Progenitor cell of endocrine pancreas (in vitro differentiated cells): Measurements from ENCODE around the gene ZNF668. TPM values are rescaled to one million over a fixed set of nuclear protein-coding genes. Genes with fewer than 3 reads are reported as not detected.
A peak's percentile ranks its signal among the peaks of the same experiment; 100 is the strongest.

ENCODE experiments used
- DNase-seq: peaks from one replicate; pipeline ENCODE4 v3.0.0; 2021; ENCODE audit warnings: low spot score; ENCODE audit not compliant: unreplicated experiment
- H3K27ac Mint-ChIP-seq: 2 replicates; pipeline ENCODE4 v1.8.0; 2021; ENCODE audit warnings: mild to moderate bottlenecking, moderate library complexity, mixed read lengths
- H3K27me3 Mint-ChIP-seq: 2 replicates; pipeline ENCODE4 v1.8.0; 2021; ENCODE audit warnings: mixed read lengths
- H3K36me3 Mint-ChIP-seq: 2 replicates; pipeline ENCODE4 v1.8.0; 2022; ENCODE audit warnings: mixed read lengths; ENCODE audit not compliant: insufficient read depth
- H3K4me1 Mint-ChIP-seq: 2 replicates; pipeline ENCODE4 v1.8.0; 2021; ENCODE audit warnings: low read depth, mixed read lengths
- H3K4me3 Mint-ChIP-seq: 2 replicates; pipeline ENCODE4 v1.8.0; 2021; ENCODE audit warnings: low read depth, mild to moderate bottlenecking, moderate library complexity, mixed read lengths
- H3K9me3 Mint-ChIP-seq: 2 replicates; pipeline ENCODE4 v1.8.0; 2021; ENCODE audit warnings: low read depth, mixed read lengths
- total RNA-seq: library from RNA; stranded (reverse); gene quantifications from 2 replicates; pipeline ENCODE4 v1.2.1, GENCODE V29; 2021
- TF ChIP-seq, protein P1 (sequence below): fragments of 200-600 bp; sonication (generic); IDR thresholded peaks from one replicate; pipeline ENCODE4 v1.5.0; 2021; ENCODE audit warnings: antibody characterized with exemption, mild to moderate bottlenecking; ENCODE audit not compliant: unreplicated experiment

The ZNF668 gene
- total RNA-seq, 1 donor from 2014 or later = 17.5 TPM

DNA sequence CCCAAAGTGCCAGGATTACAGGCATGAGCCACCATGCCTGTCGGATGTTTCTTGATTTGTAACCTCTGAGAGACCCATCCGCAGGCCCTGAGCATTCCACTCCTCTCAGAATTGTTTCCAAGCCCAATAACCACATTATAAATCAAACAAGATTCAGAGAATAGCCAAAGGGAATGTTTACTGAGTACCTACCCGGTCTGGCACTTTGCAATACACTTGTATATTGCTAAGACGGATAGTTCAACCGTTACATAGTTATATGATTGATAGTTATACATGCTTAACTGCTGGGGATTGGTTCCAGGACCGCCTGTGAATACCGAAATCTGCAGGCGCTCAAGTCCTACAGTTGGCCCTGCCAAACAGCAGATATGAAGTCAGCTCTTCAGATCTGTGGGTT lies 40.4 kb upstream of the ZNF668 start:
- TF ChIP-seq, protein P1, sequence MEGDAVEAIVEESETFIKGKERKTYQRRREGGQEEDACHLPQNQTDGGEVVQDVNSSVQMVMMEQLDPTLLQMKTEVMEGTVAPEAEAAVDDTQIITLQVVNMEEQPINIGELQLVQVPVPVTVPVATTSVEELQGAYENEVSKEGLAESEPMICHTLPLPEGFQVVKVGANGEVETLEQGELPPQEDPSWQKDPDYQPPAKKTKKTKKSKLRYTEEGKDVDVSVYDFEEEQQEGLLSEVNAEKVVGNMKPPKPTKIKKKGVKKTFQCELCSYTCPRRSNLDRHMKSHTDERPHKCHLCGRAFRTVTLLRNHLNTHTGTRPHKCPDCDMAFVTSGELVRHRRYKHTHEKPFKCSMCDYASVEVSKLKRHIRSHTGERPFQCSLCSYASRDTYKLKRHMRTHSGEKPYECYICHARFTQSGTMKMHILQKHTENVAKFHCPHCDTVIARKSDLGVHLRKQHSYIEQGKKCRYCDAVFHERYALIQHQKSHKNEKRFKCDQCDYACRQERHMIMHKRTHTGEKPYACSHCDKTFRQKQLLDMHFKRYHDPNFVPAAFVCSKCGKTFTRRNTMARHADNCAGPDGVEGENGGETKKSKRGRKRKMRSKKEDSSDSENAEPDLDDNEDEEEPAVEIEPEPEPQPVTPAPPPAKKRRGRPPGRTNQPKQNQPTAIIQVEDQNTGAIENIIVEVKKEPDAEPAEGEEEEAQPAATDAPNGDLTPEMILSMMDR = no peak
- no peak overlapping the region for H3K4me3 Mint-ChIP-seq
- H3K4me1 Mint-ChIP-seq = peaks cover 12% of the 10 kb centered on the region
- peaks cover 9% of the 10 kb centered on the region for H3K36me3 Mint-ChIP-seq
- H3K27me3 Mint-ChIP-seq = no peaks in the 10 kb centered on the region
- no peak for DNase-seq
- no peak overlapping the region for H3K27ac Mint-ChIP-seq
- no peaks in the 10 kb centered on the region for H3K9me3 Mint-ChIP-seq

DNA sequence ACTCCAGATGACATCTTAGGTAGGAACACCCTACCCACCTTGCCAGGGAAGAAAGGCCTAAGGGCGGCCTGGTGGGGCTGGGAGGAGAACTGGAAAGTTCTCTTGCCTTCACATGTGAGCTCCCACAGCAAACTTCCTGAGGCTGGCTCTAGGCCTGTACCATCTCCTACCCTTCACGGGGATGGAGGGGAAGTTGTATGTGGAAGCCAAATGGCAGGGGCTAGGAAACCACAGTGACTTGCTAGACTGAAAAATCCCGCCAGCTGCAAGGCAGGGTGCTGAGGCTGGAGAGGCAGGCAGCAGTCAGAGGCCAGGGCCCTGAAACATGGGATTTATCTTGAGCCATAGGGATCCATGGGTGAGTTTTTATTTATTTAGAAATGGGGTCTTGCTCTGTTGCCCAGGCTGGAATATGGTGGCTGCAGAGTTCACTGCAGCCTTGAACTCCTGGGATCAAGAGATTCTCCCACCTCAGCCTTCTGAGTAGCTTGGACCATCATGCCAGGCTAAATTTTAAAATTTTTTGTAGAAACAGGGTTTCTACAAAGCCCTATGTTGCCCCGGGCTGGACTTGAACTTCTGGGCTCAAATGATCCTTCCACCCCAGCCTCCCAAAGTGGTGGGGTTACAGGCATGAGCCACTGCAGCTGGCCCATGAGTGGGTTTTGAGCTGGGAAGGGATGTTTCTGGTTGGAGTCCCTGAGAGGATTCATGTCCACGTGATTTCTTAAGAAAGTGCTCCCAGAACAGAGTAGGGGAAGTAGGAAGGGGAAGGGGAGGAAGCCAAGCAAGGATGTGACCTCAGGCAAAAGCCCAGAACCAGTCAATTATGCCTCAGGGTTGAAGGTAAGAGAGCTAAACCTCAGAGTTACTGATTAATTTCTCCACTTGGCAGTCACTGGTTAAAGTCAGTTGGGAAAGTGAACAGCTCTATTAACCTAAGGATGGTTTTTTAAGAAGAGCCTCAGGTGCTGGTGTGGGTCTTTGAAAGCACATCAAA lies 39.4 kb upstream of the ZNF668 start:
- peak overlapping the region; percentile 29 for H3K4me3 Mint-ChIP-seq
- DNase-seq = no peak
- no peaks in the 10 kb centered on the region for H3K9me3 Mint-ChIP-seq
- peaks cover 7% of the 10 kb centered on the region for H3K36me3 Mint-ChIP-seq
- TF ChIP-seq, protein P1 = no peak
- no peak overlapping the region for H3K27ac Mint-ChIP-seq
- H3K4me1 Mint-ChIP-seq = peaks cover 8% of the 10 kb centered on the region
- H3K27me3 Mint-ChIP-seq = no peaks in the 10 kb centered on the region

DNA sequence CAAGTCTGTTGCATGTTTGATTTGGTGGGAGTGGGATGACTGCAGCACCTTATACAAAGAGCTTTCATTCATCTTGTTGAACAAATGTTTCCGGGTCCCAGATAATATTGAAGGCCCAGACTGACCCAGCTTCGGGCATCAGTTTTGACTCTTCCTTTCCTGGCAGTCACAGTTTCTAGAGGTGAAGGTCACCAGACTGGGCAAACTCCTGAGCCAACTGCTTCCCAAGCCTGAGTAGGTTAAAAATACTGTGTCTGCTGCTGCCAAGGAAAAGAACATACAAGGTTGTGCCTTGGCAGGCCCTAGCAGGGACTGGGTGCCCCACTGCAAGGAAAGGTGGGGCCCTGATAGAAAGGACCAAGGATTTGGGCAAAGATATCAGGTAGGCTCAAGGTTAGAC lies 38.7 kb upstream of the ZNF668 start:
- H3K9me3 Mint-ChIP-seq = no peaks in the 10 kb centered on the region
- H3K36me3 Mint-ChIP-seq = peaks cover 6% of the 10 kb centered on the region
- TF ChIP-seq, protein P1 = no peak
- no peaks in the 10 kb centered on the region for H3K27me3 Mint-ChIP-seq
- no peak overlapping the region for H3K27ac Mint-ChIP-seq
- peaks cover 2% of the 10 kb centered on the region for H3K4me1 Mint-ChIP-seq
- DNase-seq = no peak
- H3K4me3 Mint-ChIP-seq = no peak overlapping the region

DNA sequence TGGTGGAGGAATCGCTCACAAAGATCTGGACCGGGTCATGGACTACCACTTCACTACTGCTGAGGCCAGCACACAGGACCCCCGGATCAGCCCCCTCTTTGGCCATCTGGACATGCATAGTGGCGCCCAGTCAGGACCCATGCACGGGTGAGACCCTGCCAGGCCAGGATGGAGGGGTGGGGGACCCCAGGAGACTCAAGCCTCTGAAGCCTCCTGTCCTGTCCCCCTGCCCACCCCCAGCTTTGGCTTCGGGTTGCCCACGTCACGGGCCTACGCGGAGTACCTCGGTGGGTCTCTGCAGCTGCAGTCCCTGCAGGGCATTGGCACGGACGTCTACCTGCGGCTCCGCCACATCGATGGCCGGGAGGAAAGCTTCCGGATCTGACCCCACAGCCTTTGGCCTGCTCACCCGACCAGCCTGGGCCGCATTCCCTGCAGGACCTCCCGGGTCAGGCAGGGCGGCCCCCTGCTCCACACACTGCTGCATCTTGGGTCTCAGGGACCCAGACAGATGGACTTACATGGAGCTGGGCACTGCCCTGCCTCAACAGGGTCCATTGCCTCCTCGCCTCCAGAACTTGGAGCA lies 37.9 kb upstream of the ZNF668 start:
- no peak overlapping the region for H3K27ac Mint-ChIP-seq
- H3K4me3 Mint-ChIP-seq = no peak overlapping the region
- H3K4me1 Mint-ChIP-seq = peaks cover 2% of the 10 kb centered on the region
- H3K27me3 Mint-ChIP-seq = no peaks in the 10 kb centered on the region
- DNase-seq = no peak
- no peaks in the 10 kb centered on the region for H3K9me3 Mint-ChIP-seq
- TF ChIP-seq, protein P1 = no peak
- peaks cover 6% of the 10 kb centered on the region for H3K36me3 Mint-ChIP-seq

DNA sequence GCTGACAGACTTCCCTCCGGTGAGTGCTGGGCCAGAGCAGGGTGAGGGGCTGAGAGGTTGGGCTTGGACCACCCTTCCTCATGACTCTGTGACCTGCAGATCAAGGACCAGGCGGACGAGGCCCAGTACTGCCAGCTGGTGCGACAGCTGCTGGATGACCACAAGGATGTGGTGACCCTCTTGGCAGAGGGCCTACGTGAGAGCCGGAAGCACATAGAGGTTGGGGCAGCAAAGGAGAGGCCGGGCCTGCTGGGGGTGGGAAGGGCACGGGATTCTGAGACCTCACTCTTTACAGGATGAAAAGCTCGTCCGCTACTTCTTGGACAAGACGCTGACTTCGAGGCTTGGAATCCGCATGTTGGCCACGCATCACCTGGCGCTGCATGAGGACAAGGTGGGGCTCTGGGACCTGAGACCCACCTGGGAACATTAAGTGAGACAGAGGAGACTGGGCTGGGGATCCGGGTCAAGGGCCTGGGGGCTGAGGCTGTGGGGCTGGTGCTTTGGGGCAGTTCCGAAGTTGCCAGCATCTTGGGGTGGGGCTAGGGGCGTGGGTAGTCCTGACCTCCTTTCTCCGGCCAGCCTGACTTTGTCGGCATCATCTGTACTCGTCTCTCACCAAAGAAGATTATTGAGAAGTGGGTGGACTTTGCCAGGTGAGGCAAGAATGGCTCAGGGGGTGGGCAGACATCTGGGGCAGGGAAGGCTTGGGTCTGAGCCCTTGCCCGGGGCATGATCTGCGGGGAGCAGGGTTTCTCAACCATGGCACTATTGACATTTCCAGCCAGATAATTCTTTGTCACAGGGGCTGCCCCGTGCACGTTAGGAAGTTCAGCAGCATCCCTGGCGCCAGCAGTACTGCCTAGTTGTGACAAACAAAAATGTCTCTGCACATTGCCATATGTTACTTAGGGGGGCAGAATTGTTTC lies 36.3 kb upstream of the ZNF668 start:
- Mint-ChIP-seq H3K27me3 (no peaks in the 10 kb centered on the region), H3K27ac (peak overlapping the region; percentile 59), H3K4me1 (peaks cover 2% of the 10 kb centered on the region), H3K9me3 (no peaks in the 10 kb centered on the region), H3K36me3 (peaks cover 6% of the 10 kb centered on the region), H3K4me3 (peak overlapping the region; percentile 68)
- TF ChIP-seq, protein P1 = no peak
- DNase-seq = no peak
